ENCODE results near the gene C6orf62.

DNA sequence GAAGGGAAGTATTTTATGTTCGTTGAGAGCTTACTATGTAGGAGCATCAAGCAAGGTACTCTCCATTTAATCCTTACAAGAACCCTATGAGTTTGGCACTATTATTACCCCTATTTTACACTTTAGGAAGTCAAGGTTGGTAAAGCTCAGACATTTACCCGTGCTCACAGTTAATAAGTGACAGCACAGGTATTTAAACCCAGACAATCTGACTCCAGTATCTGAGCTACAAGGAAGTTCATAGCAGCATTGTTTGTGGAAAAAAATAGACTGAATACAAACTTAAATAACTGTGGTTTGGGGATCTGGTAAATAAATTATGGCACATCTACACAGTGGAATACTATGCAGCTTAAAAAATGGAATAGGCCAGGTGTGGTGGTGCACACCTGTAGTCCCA lies 34.6 kb upstream of the C6orf62 start:
- TF ChIP-seq POLR2A (IDR thresholded peaks at IDR 0.05; ENCODE audit: low read length) (no peak), GATA1 (IDR thresholded peaks at IDR 0.05; ENCODE audit: low read depth, low read length) (no peak)
